Loucy (cell line): Measurements from ENCODE around the gene CRADD.
A peak's percentile ranks its signal among the peaks of the same experiment; 100 is the strongest.

Experiments used
- H2AFZ ChIP-seq: fragments of 200-600 bp; sonication (generic); 2 replicates; pipeline ENCODE4 v1.6.0; 2016; ENCODE audit warnings: antibody characterized with exemption, mild to moderate bottlenecking, low read length, moderate library complexity
- H3F3A ChIP-seq: fragments of 200-600 bp; 2 replicates; pipeline ENCODE4 v1.6.0; 2016; ENCODE audit warnings: antibody characterized with exemption, low read depth, mild to moderate bottlenecking
- H3K27me3 ChIP-seq: fragments of 200-600 bp; sonication (generic); 2 replicates; pipeline ENCODE4 v1.6.1; 2014; ENCODE audit warnings: low read length, mild to moderate bottlenecking; ENCODE audit not compliant: insufficient read depth, poor library complexity, severe bottlenecking
- H3K36me3 ChIP-seq: fragments of 200-600 bp; sonication (generic); 2 replicates; pipeline ENCODE4 v1.6.1; 2016; ENCODE audit warnings: low read length; ENCODE audit not compliant: insufficient read depth
- H3K4me1 ChIP-seq: fragments of 200-600 bp; sonication (generic); 2 replicates; pipeline ENCODE4 v1.5.1; 2014; ENCODE audit warnings: low read length, mild to moderate bottlenecking; ENCODE audit not compliant: insufficient read depth, poor library complexity, severe bottlenecking
- H3K4me2 ChIP-seq: fragments of 200-600 bp; sonication (generic); 2 replicates; pipeline ENCODE4 v1.6.0; 2014; ENCODE audit warnings: antibody characterized with exemption, low read length, low read depth, mild to moderate bottlenecking; ENCODE audit not compliant: poor library complexity, severe bottlenecking
- H3K4me3 ChIP-seq: fragments of 200-600 bp; sonication (generic); 2 replicates; pipeline ENCODE4 v1.5.1; 2014; ENCODE audit warnings: low read length, mild to moderate bottlenecking, mixed read lengths; ENCODE audit not compliant: poor library complexity, severe bottlenecking
- H3K79me2 ChIP-seq: fragments of 200-600 bp; sonication (generic); 2 replicates; pipeline ENCODE4 v1.6.1; 2014; ENCODE audit warnings: low read length; ENCODE audit not compliant: insufficient read depth
- H3K9ac ChIP-seq: fragments of 200-600 bp; sonication (generic); 2 replicates; pipeline ENCODE4 v1.6.0; 2014; ENCODE audit warnings: mild to moderate bottlenecking, low read depth, low read length, moderate library complexity; ENCODE audit not compliant: poor library complexity, severe bottlenecking
- H3K9me2 ChIP-seq: fragments of 200-600 bp; sonication (generic); replicated peaks from 2 replicates; pipeline ENCODE4 v1.6.1; 2016; ENCODE audit warnings: low read depth, low read length, mixed read lengths
- H3K9me3 ChIP-seq: fragments of 200-600 bp; sonication (generic); 2 replicates; pipeline ENCODE4 v1.6.1; 2014; ENCODE audit warnings: mild to moderate bottlenecking, antibody characterized with exemption, low read length, low read depth; ENCODE audit not compliant: insufficient read depth
- H4K20me1 ChIP-seq: fragments of 200-600 bp; sonication (generic); 2 replicates; pipeline ENCODE4 v1.6.0; 2014; ENCODE audit warnings: antibody characterized with exemption, low read length, mild to moderate bottlenecking; ENCODE audit not compliant: insufficient read depth, poor library complexity, severe bottlenecking
- EZH2phosphoT487 ChIP-seq: fragments of 200-600 bp; IDR thresholded peaks from 2 replicates; pipeline ENCODE4 v1.6.1; 2018; ENCODE audit warnings: antibody characterized with exemption, mild to moderate bottlenecking, moderate library complexity, borderline replicate concordance
- TF ChIP-seq, protein P1 (sequence below): fragments of 200-600 bp; sonication (generic); conservative IDR thresholded peaks from 2 replicates; pipeline ENCODE4 v1.5.1; 2014; ENCODE audit warnings: mild to moderate bottlenecking, antibody characterized with exemption, low read length

CRADD gene

GRCh38 chr12:93773122-93773871, 96.1 kb downstream of the CRADD start:
- Histone ChIP-seq H3K4me2 (peak overlapping the region; percentile 11), H3K27me3 (no peaks in the 10 kb centered on the region), H3K36me3 (no peaks in the 10 kb centered on the region), H3K9ac (no peak overlapping the region), H3F3A (no peaks in the 10 kb centered on the region), H3K4me1 (peaks cover 38% of the 10 kb centered on the region), H3K4me3 (no peak overlapping the region), H3K9me2 (no peaks in the 10 kb centered on the region), H4K20me1 (no peaks in the 10 kb centered on the region), H3K79me2 (no peaks in the 10 kb centered on the region), H2AFZ (no peak overlapping the region), H3K9me3 (peaks cover 5% of the 10 kb centered on the region; the same call in 1 of the 2 replicates)
- TF ChIP-seq, protein P1, sequence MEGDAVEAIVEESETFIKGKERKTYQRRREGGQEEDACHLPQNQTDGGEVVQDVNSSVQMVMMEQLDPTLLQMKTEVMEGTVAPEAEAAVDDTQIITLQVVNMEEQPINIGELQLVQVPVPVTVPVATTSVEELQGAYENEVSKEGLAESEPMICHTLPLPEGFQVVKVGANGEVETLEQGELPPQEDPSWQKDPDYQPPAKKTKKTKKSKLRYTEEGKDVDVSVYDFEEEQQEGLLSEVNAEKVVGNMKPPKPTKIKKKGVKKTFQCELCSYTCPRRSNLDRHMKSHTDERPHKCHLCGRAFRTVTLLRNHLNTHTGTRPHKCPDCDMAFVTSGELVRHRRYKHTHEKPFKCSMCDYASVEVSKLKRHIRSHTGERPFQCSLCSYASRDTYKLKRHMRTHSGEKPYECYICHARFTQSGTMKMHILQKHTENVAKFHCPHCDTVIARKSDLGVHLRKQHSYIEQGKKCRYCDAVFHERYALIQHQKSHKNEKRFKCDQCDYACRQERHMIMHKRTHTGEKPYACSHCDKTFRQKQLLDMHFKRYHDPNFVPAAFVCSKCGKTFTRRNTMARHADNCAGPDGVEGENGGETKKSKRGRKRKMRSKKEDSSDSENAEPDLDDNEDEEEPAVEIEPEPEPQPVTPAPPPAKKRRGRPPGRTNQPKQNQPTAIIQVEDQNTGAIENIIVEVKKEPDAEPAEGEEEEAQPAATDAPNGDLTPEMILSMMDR, result no peak
- no peak for TF ChIP-seq EZH2phosphoT487

DNA sequence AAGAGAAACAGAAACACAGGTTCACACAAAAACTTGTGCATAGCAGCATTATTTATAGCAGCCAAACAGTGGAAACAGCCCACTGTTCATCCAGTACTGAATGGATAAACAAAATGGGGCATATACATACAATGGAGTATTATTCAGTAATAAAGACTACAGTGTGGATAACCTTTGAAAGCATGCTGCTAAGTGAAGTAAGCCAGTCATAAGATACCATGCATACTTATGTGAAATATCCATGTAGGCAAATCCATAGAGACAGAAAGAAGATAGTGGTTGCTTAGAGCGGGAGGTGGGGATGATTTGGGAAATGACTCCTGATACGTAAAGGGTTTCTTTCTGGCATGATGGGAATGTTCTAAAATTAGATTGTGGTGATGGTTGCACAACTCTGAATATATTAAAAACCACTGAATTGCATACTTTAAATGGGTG, 99.4 kb downstream of the CRADD start:
- no peak overlapping the region for H3K4me3 ChIP-seq
- no peak overlapping the region for H3K4me2 ChIP-seq
- H4K20me1 ChIP-seq, result no peaks in the 10 kb centered on the region
- H3K9me3 ChIP-seq, result peaks cover 5% of the 10 kb centered on the region; the same call in 1 of the 2 replicates
- no peaks in the 10 kb centered on the region for H3F3A ChIP-seq
- no peaks in the 10 kb centered on the region for H3K79me2 ChIP-seq
- H3K9me2 ChIP-seq, result no peaks in the 10 kb centered on the region
- H3K27me3 ChIP-seq, result no peaks in the 10 kb centered on the region
- TF ChIP-seq, protein P1, result no peak
- no peak for TF ChIP-seq EZH2phosphoT487
- no peak overlapping the region for H2AFZ ChIP-seq
- no peak overlapping the region for H3K9ac ChIP-seq
- no peaks in the 10 kb centered on the region for H3K36me3 ChIP-seq
- H3K4me1 ChIP-seq, result peaks cover 19% of the 10 kb centered on the region

GRCh38 chr12:93777254-93777653, 100.1 kb downstream of the CRADD start:
- no peaks in the 10 kb centered on the region for H3K27me3 ChIP-seq
- H3K9ac ChIP-seq, result no peak overlapping the region
- H3K4me1 ChIP-seq, result peaks cover 13% of the 10 kb centered on the region
- no peaks in the 10 kb centered on the region for H3K79me2 ChIP-seq
- H3K4me3 ChIP-seq, result no peak overlapping the region
- no peaks in the 10 kb centered on the region for H3F3A ChIP-seq
- H3K36me3 ChIP-seq, result no peaks in the 10 kb centered on the region
- H3K4me2 ChIP-seq, result no peak overlapping the region
- H3K9me2 ChIP-seq, result no peaks in the 10 kb centered on the region
- H4K20me1 ChIP-seq, result no peaks in the 10 kb centered on the region
- H3K9me3 ChIP-seq, result peaks cover 5% of the 10 kb centered on the region; the same call in 1 of the 2 replicates
- no peak overlapping the region for H2AFZ ChIP-seq
- no peak for TF ChIP-seq EZH2phosphoT487
- TF ChIP-seq, protein P1, result no peak
